Fibroblast of lung (primary cell): Measurements from ENCODE around the gene HASPIN. TPM values are rescaled to one million over a fixed set of nuclear protein-coding genes. Genes with fewer than 3 reads are reported as not detected.
"Not testable (repeated sequence)": the region's sequence is repeated elsewhere in the genome, so short reads cannot be mapped to it uniquely, and the experiment has no call there.

Experiments used
- DNase-seq, 2 donors: peaks; one replicate each; pipeline versions ENCODE4 v3.0.0 to v3.0.0-alpha.2; 2010; ENCODE audit warnings: low read depth in 2 of 2
- H2AFZ ChIP-seq: 2 replicates; pipeline ENCODE4 v1.5.1; 2012; ENCODE audit warnings: low read length, control low read depth, inconsistent platforms
- H3K27ac ChIP-seq: 2 replicates; pipeline ENCODE4 v1.5.1; 2011; ENCODE audit warnings: low read length, control low read depth; ENCODE audit not compliant: insufficient read depth
- H3K27me3 ChIP-seq: 2 replicates; pipeline ENCODE4 v1.5.1; 2011; ENCODE audit warnings: mild to moderate bottlenecking, low read length; ENCODE audit not compliant: control insufficient read depth, insufficient read depth
- H3K36me3 ChIP-seq: 2 replicates; pipeline ENCODE4 v1.5.1; 2011; ENCODE audit warnings: low read length; ENCODE audit not compliant: control insufficient read depth, insufficient read depth
- H3K4me1 ChIP-seq: 2 replicates; pipeline ENCODE4 v1.5.1; 2011; ENCODE audit warnings: low read length; ENCODE audit not compliant: control insufficient read depth, insufficient read depth; ENCODE audit errors: extremely low read depth
- H3K4me2 ChIP-seq: 2 replicates; pipeline ENCODE4 v1.5.1; 2011; ENCODE audit warnings: low read length, control low read depth; ENCODE audit not compliant: insufficient read depth; ENCODE audit errors: extremely low read depth
- H3K4me3 ChIP-seq, 4 experiments: fragments of 200-600 bp in 1 of 4; sonication (generic) in 1 of 4; replicated peaks in 1 of 4; 2 replicates each; pipeline ENCODE4 v1.5.1; 2011 to 2016; ENCODE audit warnings: low read length in 4 of 4, low read depth in 3 of 4, mild to moderate bottlenecking in 3 of 4, control low read depth in 2 of 4, inconsistent platforms in 1 of 4, mixed read lengths in 1 of 4; ENCODE audit not compliant: insufficient read depth in 1 of 4; ENCODE audit errors: control extremely low read depth in 1 of 4
- H3K79me2 ChIP-seq: 2 replicates; pipeline ENCODE4 v1.5.1; 2012; ENCODE audit warnings: mild to moderate bottlenecking, low read length, inconsistent platforms; ENCODE audit not compliant: control insufficient read depth, insufficient read depth
- H3K9ac ChIP-seq: 2 replicates; pipeline ENCODE4 v1.5.1; 2011; ENCODE audit warnings: mild to moderate bottlenecking, low read length, control low read depth; ENCODE audit not compliant: insufficient read depth
- H3K9me3 ChIP-seq: 2 replicates; pipeline ENCODE4 v1.5.1; 2012; ENCODE audit warnings: low read depth, low read length; ENCODE audit not compliant: control insufficient read depth, insufficient read depth
- H4K20me1 ChIP-seq: 2 replicates; pipeline ENCODE4 v1.5.1; 2011; ENCODE audit warnings: low read length; ENCODE audit not compliant: control insufficient read depth, insufficient read depth; ENCODE audit errors: extremely low read depth
- EZH2 ChIP-seq: IDR thresholded peaks from 2 replicates; pipeline ENCODE4 v1.5.1; 2012; ENCODE audit warnings: low read length, control low read depth, mild to moderate bottlenecking; ENCODE audit errors: missing control alignments
- polyA plus RNA-seq, 2 donors: library from polyadenylated mRNA; depleted of rRNA in 1 of 2; stranded (reverse) in 1 of 2; unstranded in 1 of 2; fragments of >200 nt; gene quantifications; 2 replicates each; pipeline ENCODE4 v1.2.1, GENCODE V29; 2011 to 2012; ENCODE audit warnings: missing spikeins in 1 of 2
- total RNA-seq: library from RNA; depleted of rRNA; stranded (reverse); fragments of >200 nt; gene quantifications from 2 replicates; pipeline ENCODE4 v1.2.1, GENCODE V29; 2014
- TF ChIP-seq, protein P1 (sequence below), 2 donors: IDR thresholded peaks in 1 of 2; conservative IDR thresholded peaks in 1 of 2; 1 replicate in 1 of 2; 2 replicates in 1 of 2; pipeline ENCODE4 v1.5.1; 2011 to 2012; ENCODE audit warnings: low read length in 2 of 2, control low read depth in 1 of 2, inconsistent platforms in 1 of 2, low read depth in 1 of 2, mild to moderate bottlenecking in 1 of 2

Gene HASPIN
- total and polyA plus RNA-seq, 2 donors (not counting 1 experiment from before 2014, with no cell fraction given) = 1.5 to 2.0 TPM

DNA sequence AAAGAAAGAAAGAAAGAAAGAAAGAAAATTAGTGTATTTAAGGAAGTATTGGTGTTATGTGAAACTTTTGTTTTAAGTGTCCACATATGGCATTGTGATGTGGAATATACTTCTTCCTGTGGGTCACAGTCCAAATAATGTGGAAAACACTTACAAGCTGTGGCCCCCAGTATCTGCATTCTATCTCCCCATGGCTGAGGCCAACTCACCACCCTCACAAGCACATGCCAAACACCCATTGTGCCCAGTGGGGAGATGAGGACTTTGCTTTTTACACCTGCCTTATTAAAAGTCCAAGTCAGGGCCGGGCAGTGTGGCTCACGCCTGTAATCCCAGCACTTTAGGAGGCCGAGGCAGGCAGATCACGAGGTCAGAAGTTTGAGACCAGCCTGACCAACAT is 23.8 kb upstream of the HASPIN start:
- TF ChIP-seq EZH2 = no peak
- TF ChIP-seq, protein P1, sequence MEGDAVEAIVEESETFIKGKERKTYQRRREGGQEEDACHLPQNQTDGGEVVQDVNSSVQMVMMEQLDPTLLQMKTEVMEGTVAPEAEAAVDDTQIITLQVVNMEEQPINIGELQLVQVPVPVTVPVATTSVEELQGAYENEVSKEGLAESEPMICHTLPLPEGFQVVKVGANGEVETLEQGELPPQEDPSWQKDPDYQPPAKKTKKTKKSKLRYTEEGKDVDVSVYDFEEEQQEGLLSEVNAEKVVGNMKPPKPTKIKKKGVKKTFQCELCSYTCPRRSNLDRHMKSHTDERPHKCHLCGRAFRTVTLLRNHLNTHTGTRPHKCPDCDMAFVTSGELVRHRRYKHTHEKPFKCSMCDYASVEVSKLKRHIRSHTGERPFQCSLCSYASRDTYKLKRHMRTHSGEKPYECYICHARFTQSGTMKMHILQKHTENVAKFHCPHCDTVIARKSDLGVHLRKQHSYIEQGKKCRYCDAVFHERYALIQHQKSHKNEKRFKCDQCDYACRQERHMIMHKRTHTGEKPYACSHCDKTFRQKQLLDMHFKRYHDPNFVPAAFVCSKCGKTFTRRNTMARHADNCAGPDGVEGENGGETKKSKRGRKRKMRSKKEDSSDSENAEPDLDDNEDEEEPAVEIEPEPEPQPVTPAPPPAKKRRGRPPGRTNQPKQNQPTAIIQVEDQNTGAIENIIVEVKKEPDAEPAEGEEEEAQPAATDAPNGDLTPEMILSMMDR (conservative IDR thresholded peaks at IDR 0.05 in 1 of 2, IDR thresholded peaks at IDR 0.05 in 1 of 2; ENCODE audit: low read depth in 1 of 2, low read length in 2 of 2) = no peak
- Histone ChIP-seq H3K27ac (no peak overlapping the region), H3K79me2 (no peaks in the 10 kb centered on the region), H2AFZ (no peak overlapping the region), H3K9me3 (no peaks in the 10 kb centered on the region), H3K36me3 (no peaks in the 10 kb centered on the region), H3K27me3 (peaks cover 6% of the 10 kb centered on the region), H3K4me3 (no peak overlapping the region), H3K4me1 (peaks cover 3% of the 10 kb centered on the region), H3K9ac (no peak overlapping the region), H4K20me1 (no peaks in the 10 kb centered on the region), H3K4me2 (no peak overlapping the region)
- no peak for DNase-seq

DNA sequence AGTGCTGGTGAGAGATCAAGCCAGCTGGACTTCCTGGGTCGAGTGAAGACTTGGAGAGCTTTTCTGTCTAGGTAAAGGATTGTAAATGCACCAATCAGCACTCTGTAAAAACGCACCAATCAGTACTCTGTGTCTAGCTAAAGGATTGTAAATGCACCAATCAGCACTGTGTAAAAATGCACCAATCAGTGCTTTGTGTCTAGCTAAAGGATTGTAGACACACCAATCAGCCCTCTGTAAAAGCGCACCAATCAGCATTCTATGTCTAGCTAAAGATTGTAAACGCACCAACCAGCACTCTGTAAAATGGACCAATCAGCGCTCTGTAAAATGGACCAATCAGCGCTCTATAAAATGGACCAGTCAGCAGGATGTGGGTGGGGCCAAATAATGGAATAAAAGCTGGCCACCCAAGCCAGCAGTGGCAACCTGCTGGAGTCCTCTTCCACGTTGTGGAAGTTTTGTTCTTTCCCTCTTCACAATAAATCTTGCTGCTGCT is 21.6 kb upstream of the HASPIN start:
- not testable (repeated sequence) for H3K4me1 ChIP-seq, H3K79me2 ChIP-seq, H3K36me3 ChIP-seq, H3K9me3 ChIP-seq, H3K4me3 ChIP-seq, H4K20me1 ChIP-seq, H2AFZ ChIP-seq, H3K4me2 ChIP-seq, H3K9ac ChIP-seq, DNase-seq, H3K27ac ChIP-seq, H3K27me3 ChIP-seq

DNA sequence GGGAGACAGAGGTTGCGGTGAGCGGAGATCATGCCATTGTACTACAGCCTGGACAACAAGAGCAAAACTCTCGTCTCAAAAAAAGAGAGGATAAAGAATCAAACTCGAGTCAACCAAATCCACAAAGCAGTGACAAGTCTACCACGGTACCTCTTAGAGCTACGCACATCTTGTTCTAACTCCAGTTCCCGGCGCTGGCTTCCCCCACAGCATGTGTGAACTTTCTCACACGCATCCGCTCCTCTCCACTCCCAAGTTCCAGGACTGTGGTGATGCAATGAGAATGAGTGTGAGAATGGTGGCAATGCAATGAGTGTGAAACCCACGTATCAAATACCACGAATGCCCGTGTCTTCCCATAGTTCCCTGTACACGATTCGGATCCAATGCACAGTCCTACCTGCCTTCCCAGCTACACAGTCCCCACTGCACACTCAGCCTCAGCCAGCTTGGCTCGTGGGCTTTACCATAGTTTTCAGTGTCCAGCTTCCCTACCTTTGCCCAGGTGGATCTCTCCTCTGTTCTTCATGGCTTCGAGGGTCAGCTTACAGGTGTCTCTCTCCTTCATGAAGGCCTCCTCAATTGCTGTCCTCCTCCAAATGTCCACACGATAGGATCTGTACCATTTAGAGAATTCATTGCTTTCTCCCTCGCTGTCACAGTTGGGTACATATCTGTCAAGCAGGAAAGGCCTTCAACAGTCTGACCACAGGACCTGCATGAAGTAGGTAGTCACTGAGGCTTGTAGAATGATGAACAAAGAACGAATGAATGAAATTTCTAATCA is 18.6 kb upstream of the HASPIN start:
- Histone ChIP-seq H3K4me2 (no peak overlapping the region), H3K36me3 (no peaks in the 10 kb centered on the region), H3K4me3 (no peak overlapping the region), H3K27ac (no peak overlapping the region), H3K27me3 (no peaks in the 10 kb centered on the region), H3K9ac (no peak overlapping the region), H3K79me2 (no peaks in the 10 kb centered on the region), H3K4me1 (no peaks in the 10 kb centered on the region), H2AFZ (no peak overlapping the region), H3K9me3 (no peaks in the 10 kb centered on the region), H4K20me1 (no peaks in the 10 kb centered on the region)
- DNase-seq = no peak
- no peak for TF ChIP-seq EZH2
- TF ChIP-seq, protein P1 (conservative IDR thresholded peaks at IDR 0.05 in 1 of 2, IDR thresholded peaks at IDR 0.05 in 1 of 2; ENCODE audit: low read depth in 1 of 2, low read length in 2 of 2) = no peak

DNA sequence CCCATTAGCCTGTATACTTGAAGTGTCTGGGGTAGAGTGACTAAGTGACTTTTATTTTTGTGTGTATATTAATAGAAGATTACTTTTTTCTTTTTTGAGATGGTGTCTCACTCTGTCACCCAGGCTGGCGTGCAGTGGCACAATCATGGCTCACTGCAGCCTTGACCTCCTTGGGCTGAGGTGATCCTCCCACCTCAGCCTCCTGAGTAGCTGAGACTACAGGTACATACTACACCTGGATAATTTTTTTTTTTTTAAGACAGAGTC is 18.1 kb upstream of the HASPIN start:
- H4K20me1 ChIP-seq, H3K4me3 ChIP-seq, DNase-seq, H3K36me3 ChIP-seq, H3K27ac ChIP-seq, H3K9ac ChIP-seq, H3K9me3 ChIP-seq, H3K79me2 ChIP-seq, H3K4me1 ChIP-seq, H3K4me2 ChIP-seq, H3K27me3 ChIP-seq, H2AFZ ChIP-seq: not testable (repeated sequence)
